ENCODE results near the gene NUF2.
"Not testable (repeated sequence)": the region's sequence is repeated elsewhere in the genome, so short reads cannot be mapped to it uniquely, and the experiment has no call there.

NUF2 gene

GRCh38 chr1:163321311-163322305 is at the start of gene NUF2:
Gene NUF2, plus strand, starts transcription at chr1:163321954. Its CDS starts 4,098 bp downstream, at chr1:163326052.
- DNase-seq (ENCODE audit: low read depth, low spot score): peak; percentile 95

GRCh38 chr1:163273766-163274441 is 47.9 kb upstream of the NUF2 start:
- no peak for DNase-seq (ENCODE audit: low read depth, low spot score)

- DNase-seq (ENCODE audit: low read depth, low spot score): no peak
These were observed 46.5 kb upstream of the NUF2 start for GRCh38 chr1:163275222-163275621.

GRCh38 chr1:163278602-163279001 is 43.2 kb upstream of the NUF2 start:
- DNase-seq (ENCODE audit: low read depth, low spot score): no peak

GRCh38 chr1:163284867-163285266 is 36.9 kb upstream of the NUF2 start:
- DNase-seq (ENCODE audit: low read depth, low spot score): not testable (repeated sequence)

GRCh38 chr1:163290025-163290640 is 31.6 kb upstream of the NUF2 start:
- DNase-seq (ENCODE audit: low read depth, low spot score): no peak

GRCh38 chr1:163291461-163291860 is 30.3 kb upstream of the NUF2 start:
- no peak for DNase-seq (ENCODE audit: low read depth, low spot score)

- not testable (repeated sequence) for DNase-seq (ENCODE audit: low read depth, low spot score)
These were observed 29.6 kb upstream of the NUF2 start for GRCh38 chr1:163292153-163292552.

GRCh38 chr1:163293497-163293896 is 28.3 kb upstream of the NUF2 start:
- not testable (repeated sequence) for DNase-seq (ENCODE audit: low read depth, low spot score)

GRCh38 chr1:163295949-163296348 is 25.8 kb upstream of the NUF2 start:
- no peak for DNase-seq (ENCODE audit: low read depth, low spot score)

- DNase-seq (ENCODE audit: low read depth, low spot score): no peak
These were observed 25.1 kb upstream of the NUF2 start for GRCh38 chr1:163296504-163297263.

GRCh38 chr1:163298365-163298764 is 23.4 kb upstream of the NUF2 start:
- no peak for DNase-seq (ENCODE audit: low read depth, low spot score)

GRCh38 chr1:163300568-163300967 is 21.2 kb upstream of the NUF2 start:
- no peak for DNase-seq (ENCODE audit: low read depth, low spot score)

GRCh38 chr1:163303561-163303960 is 18.2 kb upstream of the NUF2 start:
- DNase-seq (ENCODE audit: low read depth, low spot score): no peak

- DNase-seq (ENCODE audit: low read depth, low spot score): no peak
These were observed 16.3 kb upstream of the NUF2 start for GRCh38 chr1:163305441-163305840.

GRCh38 chr1:163307479-163308171 is 14.1 kb upstream of the NUF2 start:
- DNase-seq (ENCODE audit: low read depth, low spot score): no peak

- no peak for DNase-seq (ENCODE audit: low read depth, low spot score)
These were observed 12.9 kb upstream of the NUF2 start for GRCh38 chr1:163308811-163309210.

GRCh38 chr1:163315773-163316374 is 5.9 kb upstream of the NUF2 start:
- peak; percentile 20 for DNase-seq (ENCODE audit: low read depth, low spot score)

GRCh38 chr1:163320891-163321290 is 863 bp upstream of the NUF2 start:
- DNase-seq (ENCODE audit: low read depth, low spot score): no peak

GRCh38 chr1:163323339-163323738 is 1.6 kb downstream of the NUF2 start:
- DNase-seq (ENCODE audit: low read depth, low spot score): not testable (repeated sequence)

All from activated CD4-positive, CD25-positive, alpha-beta regulatory T cell treated with anti-CD3 and anti-CD28 coated beads, Interleukin-2, amount 50 U/mL, for 16 hours (primary cell).